IPS-NIHi7 (cell line): ENCODE measurements around the gene JAKMIP2.
"Not testable (repeated sequence)": the region's sequence is repeated elsewhere in the genome, so short reads cannot be mapped to it uniquely, and the experiment has no call there.

Experiments used
- DNase-seq: peaks from one replicate; pipeline ENCODE4 v3.0.0; 2012; ENCODE audit warnings: mixed read lengths; ENCODE audit errors: extremely low spot score

The JAKMIP2 gene

DNA sequence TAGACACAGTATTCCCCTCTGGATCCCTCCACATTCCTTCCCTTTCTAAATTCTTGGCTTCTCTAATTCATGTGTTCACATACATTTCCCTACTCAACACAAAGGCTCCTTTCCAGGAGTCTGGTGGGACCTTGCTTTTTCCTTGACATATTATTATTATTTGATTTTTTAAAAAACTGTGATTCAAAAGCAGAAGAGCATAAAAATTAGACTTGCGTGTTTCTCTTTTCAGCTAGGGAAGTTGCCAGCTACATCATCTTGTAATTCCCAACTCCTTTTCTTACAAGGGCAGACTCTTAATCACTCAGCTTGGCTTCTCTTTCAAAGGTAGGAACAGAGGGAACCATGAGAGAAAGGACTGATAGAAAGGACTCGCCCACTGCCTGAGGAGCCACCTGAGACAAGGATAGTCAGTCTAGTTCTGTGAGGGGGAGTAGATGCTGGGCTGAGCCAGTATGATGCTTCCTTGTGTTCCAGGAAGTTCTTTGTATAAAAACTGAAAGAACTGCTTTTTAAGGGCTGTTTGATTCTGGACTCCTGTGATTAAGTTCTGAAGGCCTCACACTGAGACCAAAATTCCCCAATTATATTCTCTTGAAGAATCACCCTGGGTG, 221.7 kb downstream of the JAKMIP2 start:
- DNase-seq, result peak; percentile 63

GRCh38 chr5:147559749-147560148, 222.8 kb downstream of the JAKMIP2 start:
- DNase-seq, result no peak

- peak; percentile 60 for DNase-seq
Observed at GRCh38 chr5:147558826-147559225, 223.7 kb downstream of the JAKMIP2 start.

- DNase-seq, result no peak
Observed at GRCh38 chr5:147557876-147558745, 224.4 kb downstream of the JAKMIP2 start.

DNA sequence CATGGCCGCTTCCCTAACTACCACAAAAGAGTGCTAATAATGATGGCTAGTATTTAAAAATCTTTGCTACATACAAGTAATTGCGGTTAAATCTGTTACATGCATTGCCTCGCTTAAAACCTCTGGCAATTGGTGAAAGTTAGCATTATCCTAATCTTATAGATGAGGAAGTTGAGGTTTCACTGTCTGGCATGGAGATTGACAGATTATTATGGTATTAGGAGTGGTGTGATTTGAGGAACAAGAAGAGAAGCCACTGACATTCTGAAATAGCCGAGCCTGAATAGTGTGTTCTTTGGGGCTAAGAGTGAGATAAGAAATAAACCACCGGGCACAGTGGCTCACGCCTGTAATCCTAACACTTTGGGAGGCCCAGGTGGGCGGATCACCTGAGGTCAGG, 227.4 kb downstream of the JAKMIP2 start:
- DNase-seq, result no peak

GRCh38 chr5:147554261-147554817, 228.2 kb downstream of the JAKMIP2 start:
- no peak for DNase-seq

DNA sequence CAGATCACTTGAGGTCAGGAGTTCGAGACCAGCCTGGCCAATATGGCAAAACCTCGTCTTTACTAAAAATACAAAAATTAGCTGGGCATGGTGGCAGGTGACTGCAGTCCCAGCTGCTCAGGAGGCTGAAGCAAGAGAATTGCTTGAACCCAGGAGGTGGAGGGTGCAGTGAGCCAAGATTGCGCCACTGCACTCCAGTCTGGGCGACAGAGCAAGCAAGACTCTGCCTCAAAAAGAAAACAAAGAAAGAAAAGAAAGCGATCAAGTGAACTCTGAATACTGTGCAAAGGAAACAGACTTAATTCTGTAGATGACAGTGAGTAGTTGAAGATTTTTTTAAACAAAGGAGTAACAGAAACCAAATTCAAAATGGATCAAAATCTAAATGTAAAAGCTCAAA, 228.7 kb downstream of the JAKMIP2 start:
- DNase-seq, result not testable (repeated sequence)

DNA sequence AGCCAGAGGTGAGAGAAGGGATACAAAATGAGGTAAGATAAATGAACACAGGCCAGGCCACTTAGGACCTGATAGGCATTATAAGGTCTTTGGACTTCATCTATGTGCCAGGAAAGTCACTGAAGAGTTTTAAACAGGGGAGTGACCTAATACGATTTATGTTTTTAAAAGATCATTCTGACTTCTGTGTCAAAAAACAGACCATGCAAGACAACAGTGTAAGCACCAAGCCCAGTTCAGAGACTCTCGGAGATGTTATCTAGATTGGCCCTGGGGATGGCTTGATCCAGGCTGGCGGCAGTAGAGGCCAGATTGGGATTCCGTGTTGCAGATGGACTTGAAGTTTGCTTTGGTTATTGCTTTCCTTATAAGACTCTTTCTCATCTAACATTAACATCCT, 229.6 kb downstream of the JAKMIP2 start:
- no peak for DNase-seq

GRCh38 chr5:147551677-147552076, 230.9 kb downstream of the JAKMIP2 start:
- DNase-seq, result no peak

GRCh38 chr5:147547730-147548129, 234.8 kb downstream of the JAKMIP2 start:
- no peak for DNase-seq

DNA sequence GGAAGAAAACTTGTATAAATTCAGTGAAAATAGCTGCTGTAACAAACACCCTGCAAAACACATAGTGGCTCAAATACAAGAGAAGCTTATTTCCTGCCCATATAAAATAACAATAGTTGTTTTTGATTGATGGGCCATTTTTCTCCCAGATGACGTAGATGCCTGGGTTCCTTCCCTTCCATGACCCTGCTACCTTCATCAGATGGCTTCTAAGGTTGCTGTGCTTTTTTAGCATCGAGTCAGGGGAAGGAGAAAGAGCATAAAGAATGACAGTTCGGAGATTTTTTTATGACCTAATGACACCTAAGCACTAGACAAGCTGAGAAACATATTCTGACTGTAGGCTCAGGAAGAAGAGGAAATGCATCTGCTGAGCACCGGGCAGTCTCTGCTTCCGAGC, 238.0 kb downstream of the JAKMIP2 start:
- no peak for DNase-seq

DNA sequence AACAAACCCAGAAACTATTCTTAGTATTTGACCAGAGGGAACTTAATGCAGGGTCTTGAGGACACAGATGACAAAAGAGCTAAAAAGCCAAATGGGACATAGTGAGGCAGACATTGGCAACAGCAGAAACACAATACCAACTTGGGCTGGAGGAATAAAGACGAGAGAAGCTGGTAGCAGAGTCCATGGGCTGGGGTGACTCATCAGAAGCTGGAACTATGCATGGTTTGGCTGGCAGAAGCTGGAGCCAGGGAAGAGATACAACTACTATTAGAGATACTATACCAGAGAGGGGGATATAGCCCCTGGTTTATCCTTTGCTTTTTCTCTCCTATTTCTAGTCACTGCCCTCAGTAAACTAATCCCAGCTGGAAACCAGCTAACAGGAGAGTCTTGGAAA, 243.5 kb downstream of the JAKMIP2 start:
- no peak for DNase-seq

GRCh38 chr5:147538236-147538635, 244.3 kb downstream of the JAKMIP2 start:
- DNase-seq, result no peak
